ENCODE measurements around the gene CYB5R2.

The CYB5R2 gene

GRCh38 chr11:7646866-7647265 is 26.4 kb downstream of the CYB5R2 start:
- no peak for TF ChIP-seq CTCF (IDR thresholded peaks at IDR 0.05; ENCODE audit: low read depth, low read length)
- no peak overlapping the region for H3K4me3 ChIP-seq (ENCODE audit: low read depth, low read length)

- no peak overlapping the region for H3K4me3 ChIP-seq (ENCODE audit: low read depth, low read length)
- no peak for TF ChIP-seq CTCF (IDR thresholded peaks at IDR 0.05; ENCODE audit: low read depth, low read length)
Observed at GRCh38 chr11:7645206-7645605, 28.1 kb downstream of the CYB5R2 start.

GRCh38 chr11:7643314-7643713 is 30.0 kb downstream of the CYB5R2 start:
- TF ChIP-seq CTCF (IDR thresholded peaks at IDR 0.05; ENCODE audit: low read depth, low read length): no peak
- H3K4me3 ChIP-seq (ENCODE audit: low read depth, low read length): no peak overlapping the region

DNA sequence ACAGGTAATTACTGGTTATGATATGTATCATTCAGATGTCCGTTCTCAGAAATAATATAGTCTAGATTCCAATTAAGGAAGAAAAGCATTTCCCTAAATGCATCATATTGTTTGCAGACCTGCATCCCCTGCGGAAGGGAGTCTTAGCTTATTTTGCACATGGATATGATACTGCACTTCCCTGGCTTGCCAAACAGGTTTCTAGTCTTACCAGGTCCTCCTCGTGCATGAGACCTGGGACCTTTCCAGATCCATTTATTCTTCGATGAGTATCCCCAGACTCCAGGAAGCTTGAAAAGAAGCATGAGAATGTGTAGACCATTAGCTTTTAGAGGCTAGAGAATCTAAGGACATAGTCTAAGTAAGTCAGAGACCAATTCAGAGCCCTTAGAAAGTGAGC is 30.6 kb downstream of the CYB5R2 start:
- no peak for TF ChIP-seq CTCF (IDR thresholded peaks at IDR 0.05; ENCODE audit: low read depth, low read length)
- no peak overlapping the region for H3K4me3 ChIP-seq (ENCODE audit: low read depth, low read length)

GRCh38 chr11:7640816-7641215 is 32.5 kb downstream of the CYB5R2 start:
- TF ChIP-seq CTCF (IDR thresholded peaks at IDR 0.05; ENCODE audit: low read depth, low read length): no peak

GRCh38 chr11:7639643-7640025 is 33.7 kb downstream of the CYB5R2 start:
- H3K4me3 ChIP-seq (ENCODE audit: low read depth, low read length): no peak overlapping the region
- no peak for TF ChIP-seq CTCF (IDR thresholded peaks at IDR 0.05; ENCODE audit: low read depth, low read length)

More at GRCh38 chr11:7640816-7641215, 32.5 kb downstream of the CYB5R2 start:
- no peak overlapping the region for H3K4me3 ChIP-seq (ENCODE audit: low read depth, low read length)

GRCh38 chr11:7638710-7639642 is 34.3 kb downstream of the CYB5R2 start:
- no peak for TF ChIP-seq CTCF (IDR thresholded peaks at IDR 0.05; ENCODE audit: low read depth, low read length)
- no peak overlapping the region for H3K4me3 ChIP-seq (ENCODE audit: low read depth, low read length)

Measured in WI38 (cell line).